ENCODE results near the gene PLOD2. TPM values are rescaled to one million over a fixed set of nuclear protein-coding genes. Genes with fewer than 3 reads are reported as not detected.

The PLOD2 gene
- total and polyA plus RNA-seq, 2 donors (not counting 1 experiment from before 2014, with no cell fraction given), result not detected

GRCh38 chr3:146092230-146092629, 68.8 kb downstream of the PLOD2 start:
- H3K79me2 ChIP-seq (ENCODE audit: control insufficient read depth, insufficient read depth, low read length), result no peaks in the 10 kb centered on the region
- no peaks in the 10 kb centered on the region for H3K27me3 ChIP-seq (replicated peaks in 1 of 4; ENCODE audit: control extremely low read depth in 1 of 4, control insufficient read depth in 3 of 4, insufficient read depth in 4 of 4, low read length in 3 of 4)
- Mint-ChIP-seq H3K4me3 (no peak overlapping the region), H3K4me1 (no peaks in the 10 kb centered on the region), H3K9me3 (ENCODE audit: insufficient read depth) (no peaks in the 10 kb centered on the region), H3K27me3 (no peaks in the 10 kb centered on the region), H3K27ac (no peak overlapping the region)
- no peak overlapping the region for H3K4me2 ChIP-seq (replicated peaks; ENCODE audit: low read depth, low read length, poor library complexity, severe bottlenecking)
- ChIA-PET CTCF (no interaction called here), POLR2A (no interaction called here)
- no peaks in the 10 kb centered on the region for H3K36me3 ChIP-seq (replicated peaks in 1 of 2; ENCODE audit: control extremely low read depth in 1 of 2, control insufficient read depth in 1 of 2, extremely low read depth in 1 of 2, insufficient read depth in 2 of 2, low read length in 1 of 2)
- H3K9me3 ChIP-seq (ENCODE audit: control extremely low read depth in 1 of 3, control insufficient read depth in 2 of 3, insufficient read depth in 1 of 3, low read length in 2 of 3), result no peaks in the 10 kb centered on the region
- no peaks in the 10 kb centered on the region for H4K20me1 ChIP-seq (ENCODE audit: control insufficient read depth, insufficient read depth, low read length, poor library complexity, severe bottlenecking)
- no peak overlapping the region for H3K4me3 ChIP-seq (ENCODE audit: control extremely low read depth in 1 of 5, extremely low read depth in 1 of 5, insufficient read depth in 1 of 5, low read depth in 2 of 5, low read length in 4 of 5)
- H3K9ac ChIP-seq (ENCODE audit: low read length), result no peak overlapping the region
- H2AFZ ChIP-seq (ENCODE audit: insufficient read depth, low read depth, low read length, poor library complexity, severe bottlenecking), result no peak overlapping the region
- WGBS (ENCODE audit: insufficient coverage), result no CpG with 5 or more reads among the region's 1 CpG
- DNase-seq (no peak), ATAC-seq (ENCODE audit: low read depth) (no peak)
- H3K4me1 ChIP-seq (ENCODE audit: control insufficient read depth in 2 of 2, insufficient read depth in 2 of 2, low read length in 2 of 2), result no peaks in the 10 kb centered on the region
- intact Hi-C loops (cut with micrococcal nuclease), result no loop called here
- TF ChIP-seq EZH2 (IDR thresholded peaks at IDR 0.05; ENCODE audit: borderline replicate concordance, insufficient read depth, low read depth, low read length, poor library complexity, severe bottlenecking) (no peak), CTCF (IDR thresholded peaks at IDR 0.05) (no peak)
- no peak overlapping the region for H3K27ac ChIP-seq (ENCODE audit: low read length in 2 of 2)

DNA sequence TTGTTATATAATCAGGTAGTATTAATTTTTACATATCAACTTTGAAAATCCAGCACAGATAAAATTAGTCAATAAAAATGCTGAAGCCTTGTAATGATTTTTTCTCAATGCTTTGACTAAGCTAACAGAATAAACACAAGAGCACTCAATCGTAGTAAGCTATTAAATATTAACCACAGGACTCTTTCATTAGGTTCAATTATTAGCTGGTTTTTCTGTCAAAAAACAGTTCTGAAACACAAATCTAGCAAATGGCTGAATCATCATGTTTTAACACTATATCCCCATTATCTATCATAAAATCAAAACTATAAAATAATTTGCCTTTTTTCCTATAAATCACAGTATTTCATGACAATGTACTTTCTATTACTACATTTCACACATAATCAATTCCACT, 69.6 kb downstream of the PLOD2 start:
- H3K27me3 Mint-ChIP-seq, result no peaks in the 10 kb centered on the region
- Histone ChIP-seq H3K9me3 (ENCODE audit: control extremely low read depth in 1 of 3, control insufficient read depth in 2 of 3, insufficient read depth in 1 of 3, low read length in 2 of 3) (no peaks in the 10 kb centered on the region), H3K79me2 (ENCODE audit: control insufficient read depth, insufficient read depth, low read length) (no peaks in the 10 kb centered on the region), H3K36me3 (replicated peaks in 1 of 2; ENCODE audit: control extremely low read depth in 1 of 2, control insufficient read depth in 1 of 2, extremely low read depth in 1 of 2, insufficient read depth in 2 of 2, low read length in 1 of 2) (no peaks in the 10 kb centered on the region), H4K20me1 (ENCODE audit: control insufficient read depth, insufficient read depth, low read length, poor library complexity, severe bottlenecking) (no peaks in the 10 kb centered on the region), H2AFZ (ENCODE audit: insufficient read depth, low read depth, low read length, poor library complexity, severe bottlenecking) (no peak overlapping the region), H3K27ac (ENCODE audit: low read length in 2 of 2) (no peak overlapping the region), H3K27me3 (replicated peaks in 1 of 4; ENCODE audit: control extremely low read depth in 1 of 4, control insufficient read depth in 3 of 4, insufficient read depth in 4 of 4, low read length in 3 of 4) (no peaks in the 10 kb centered on the region), H3K4me3 (ENCODE audit: control extremely low read depth in 1 of 5, extremely low read depth in 1 of 5, insufficient read depth in 1 of 5, low read depth in 2 of 5, low read length in 4 of 5) (no peak overlapping the region), H3K9ac (ENCODE audit: low read length) (no peak overlapping the region), H3K4me1 (ENCODE audit: control insufficient read depth in 2 of 2, insufficient read depth in 2 of 2, low read length in 2 of 2) (no peaks in the 10 kb centered on the region), H3K4me2 (replicated peaks; ENCODE audit: low read depth, low read length, poor library complexity, severe bottlenecking) (no peak overlapping the region)
- no peak for DNase-seq
- H3K4me3 Mint-ChIP-seq, result no peak overlapping the region
- no peak overlapping the region for H3K27ac Mint-ChIP-seq
- no peaks in the 10 kb centered on the region for H3K9me3 Mint-ChIP-seq (ENCODE audit: insufficient read depth)
- ChIA-PET POLR2A (no interaction called here), CTCF (interaction anchor here (1.1 kb wide), 1 partner anchor 26 kb away, joined by 4 read pairs; no protein-coding TSS in a partner anchor)
- intact Hi-C loops (cut with micrococcal nuclease), result no loop called here
- H3K4me1 Mint-ChIP-seq, result no peaks in the 10 kb centered on the region
- no peak for TF ChIP-seq EZH2 (IDR thresholded peaks at IDR 0.05; ENCODE audit: borderline replicate concordance, insufficient read depth, low read depth, low read length, poor library complexity, severe bottlenecking)
- no peak for TF ChIP-seq CTCF (IDR thresholded peaks at IDR 0.05)
- ATAC-seq (ENCODE audit: low read depth), result no peak
- WGBS (ENCODE audit: insufficient coverage), result 80% methylated on average over 1 of the region's 1 CpG
